ENCODE measurements around the gene ZC3H8. TPM values are rescaled to one million over a fixed set of nuclear protein-coding genes. Genes with fewer than 3 reads are reported as not detected.

The ZC3H8 gene
- total RNA-seq, 1 donor from 2014 or later: 31.8 TPM

DNA sequence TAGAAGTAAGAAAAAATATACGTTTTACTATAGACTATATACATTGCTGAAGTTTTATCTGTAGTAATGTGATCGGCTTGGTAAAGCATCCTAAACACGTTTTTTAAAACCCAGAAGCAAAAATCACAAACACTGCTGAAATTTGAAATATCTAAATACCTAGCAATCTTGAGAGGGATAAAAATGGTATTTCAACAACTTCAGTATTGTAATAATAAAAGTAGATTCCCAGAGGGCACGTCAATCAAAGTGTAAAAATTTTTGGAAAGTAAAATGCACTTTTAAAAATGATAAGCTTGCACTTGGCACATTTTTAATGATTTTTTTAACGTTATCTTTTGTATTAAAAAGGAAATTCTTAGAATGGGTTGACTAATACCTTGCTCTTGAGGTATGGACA lies 22.1 kb upstream of the ZC3H8 start:
- no peaks in the 10 kb centered on the region for H3K27me3 Mint-ChIP-seq (ENCODE audit: low read depth)
- H3K36me3 Mint-ChIP-seq (ENCODE audit: low read depth): no peaks in the 10 kb centered on the region
- intact Hi-C loops (cut with micrococcal nuclease): loop anchor here (5.0 kb wide), 3 partner anchors 205 to 395 kb away; partner anchors contain the start of genes ANAPC1, CHCHD5 and TTL
- H3K27ac Mint-ChIP-seq: no peak overlapping the region
- peaks cover 10% of the 10 kb centered on the region for H3K4me1 Mint-ChIP-seq (ENCODE audit: low read depth)
- H3K9me3 Mint-ChIP-seq: no peaks in the 10 kb centered on the region
- DNase-seq (ENCODE audit: low spot score): no peak
- H3K4me3 Mint-ChIP-seq (ENCODE audit: low read depth): peak overlapping the region; percentile 80

DNA sequence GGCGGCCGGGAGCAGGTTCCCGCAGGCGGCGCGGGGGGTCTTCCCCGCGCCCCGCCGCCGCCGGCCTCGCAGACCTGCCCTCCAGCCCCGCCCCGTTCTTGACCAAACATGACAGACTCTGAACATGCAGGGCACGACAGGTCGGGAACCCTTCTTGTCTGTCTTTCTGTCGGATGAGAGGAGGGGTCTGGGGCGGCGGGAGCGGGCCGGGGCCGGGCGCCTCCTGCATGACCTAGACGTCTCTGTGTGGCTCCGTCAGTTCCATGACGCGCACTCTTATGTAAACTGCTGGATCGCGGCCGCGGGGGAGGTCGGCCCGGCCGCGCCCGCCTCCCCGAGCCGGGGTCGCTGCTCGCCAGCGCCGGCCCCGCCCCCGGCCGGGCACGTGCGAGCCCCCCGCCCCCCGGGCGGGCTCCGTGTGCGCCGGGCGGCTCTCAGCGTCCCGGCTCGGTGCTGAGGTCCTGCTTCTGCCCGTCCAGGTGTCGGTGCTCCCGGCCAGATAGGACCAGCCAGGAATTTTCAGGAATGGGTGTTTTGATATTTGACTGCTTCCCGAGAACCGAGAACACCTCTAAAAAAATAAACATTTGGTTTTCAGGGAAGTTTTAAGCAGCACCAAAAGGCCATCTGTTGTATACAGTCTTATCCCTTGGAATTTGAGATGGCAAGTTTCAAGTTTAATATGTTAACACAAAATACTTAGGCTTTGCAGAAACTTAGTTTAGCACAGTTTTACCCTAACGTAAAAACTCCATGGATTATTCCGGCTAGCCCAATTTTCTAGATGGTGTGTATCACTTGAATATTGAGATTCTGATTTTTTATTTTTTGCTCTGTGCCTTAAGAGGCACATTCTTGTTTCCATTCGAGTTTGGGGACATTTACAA lies 21.3 kb upstream of the ZC3H8 start:
- Mint-ChIP-seq H3K36me3 (ENCODE audit: low read depth) (no peaks in the 10 kb centered on the region), H3K4me3 (ENCODE audit: low read depth) (peak overlapping the region; percentile 93)

DNA sequence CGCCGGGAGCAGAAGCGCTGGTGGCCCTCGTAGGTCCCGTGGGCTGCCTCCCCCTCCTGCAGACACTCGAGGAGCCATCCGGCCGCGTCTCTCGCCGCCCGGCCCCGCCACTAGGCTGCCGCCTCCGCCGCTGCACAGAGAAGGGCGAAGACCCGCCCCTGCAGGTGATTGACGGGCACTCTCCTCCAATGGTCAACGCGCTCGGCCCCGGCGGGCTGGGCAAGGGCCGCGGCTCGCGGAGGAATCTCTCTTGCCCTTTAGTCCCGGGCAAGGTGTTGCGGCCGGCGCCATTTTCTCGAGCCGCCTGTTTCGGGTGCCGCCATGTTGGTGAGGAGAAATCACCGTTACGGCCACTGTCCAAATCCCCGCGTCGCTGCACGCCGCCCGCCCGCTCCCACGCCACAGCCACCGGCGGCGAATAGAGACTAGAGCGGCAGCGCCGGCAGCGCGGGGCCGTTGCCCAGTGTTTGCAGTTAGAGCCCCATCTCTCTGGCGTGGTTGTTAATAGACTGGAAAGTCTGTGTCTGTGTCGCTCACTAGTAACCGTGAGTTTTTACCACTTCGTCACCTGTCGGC lies 20.6 kb upstream of the ZC3H8 start, which contains the start of gene ZC3H6:
TSS of gene ZC3H6 (plus strand) at position 287 of the 576 bp plus-strand sequence. CDS start 398 bp downstream, outside the sequence.
- Mint-ChIP-seq H3K27ac (peak within 1 kb of the TSS; percentile 98), H3K36me3 (ENCODE audit: low read depth) (no peaks in the 10 kb centered on the region), H3K9me3 (no peaks in the 10 kb centered on the region), H3K4me3 (ENCODE audit: low read depth) (peak within 1 kb of the TSS; percentile 93), H3K27me3 (ENCODE audit: low read depth) (no peaks in the 10 kb centered on the region), H3K4me1 (ENCODE audit: low read depth) (peaks cover 10% of the 10 kb centered on the region)
- DNase-seq (ENCODE audit: low spot score): peak; percentile 100
- intact Hi-C loops (cut with micrococcal nuclease): loop anchor here (1.0 to 5.0 kb wide), 6 partner anchors 16 to 393 kb away; partner anchors contain the start of genes ANAPC1, CHCHD5 and TTL

More for the DNA sequence above, 21.3 kb upstream of the ZC3H8 start:
- Mint-ChIP-seq H3K27me3 (ENCODE audit: low read depth) (no peaks in the 10 kb centered on the region), H3K9me3 (no peaks in the 10 kb centered on the region), H3K27ac (peak overlapping the region; percentile 98), H3K4me1 (ENCODE audit: low read depth) (peaks cover 10% of the 10 kb centered on the region)
- peak; percentile 74 for DNase-seq (ENCODE audit: low spot score)
- intact Hi-C loops (cut with micrococcal nuclease): loop anchor here (1.0 to 5.0 kb wide), 6 partner anchors 17 to 394 kb away; partner anchors contain the start of genes ANAPC1, CHCHD5 and TTL

DNA sequence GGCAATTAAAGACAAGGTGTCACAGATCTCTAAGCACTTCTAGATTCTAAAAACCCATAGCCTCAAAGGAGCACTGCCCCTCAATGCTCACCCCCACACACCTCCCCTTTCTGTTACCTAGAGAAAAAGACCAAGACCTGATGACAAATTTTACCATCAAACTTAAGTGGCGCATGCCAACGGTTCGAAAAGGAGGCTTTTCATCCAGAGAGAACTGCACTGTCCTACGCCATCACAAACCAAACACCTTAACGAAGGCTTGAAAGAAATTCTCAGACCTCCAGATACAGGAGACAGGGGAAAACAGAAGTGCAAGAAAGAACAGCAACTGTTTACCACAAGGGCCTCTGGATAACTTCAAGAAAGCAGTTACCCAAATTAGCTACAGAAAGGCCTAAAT lies 18.5 kb upstream of the ZC3H8 start:
- Mint-ChIP-seq H3K36me3 (ENCODE audit: low read depth) (peaks cover 3% of the 10 kb centered on the region), H3K27me3 (ENCODE audit: low read depth) (no peaks in the 10 kb centered on the region)
- intact Hi-C loops (cut with micrococcal nuclease): no loop called here

DNA sequence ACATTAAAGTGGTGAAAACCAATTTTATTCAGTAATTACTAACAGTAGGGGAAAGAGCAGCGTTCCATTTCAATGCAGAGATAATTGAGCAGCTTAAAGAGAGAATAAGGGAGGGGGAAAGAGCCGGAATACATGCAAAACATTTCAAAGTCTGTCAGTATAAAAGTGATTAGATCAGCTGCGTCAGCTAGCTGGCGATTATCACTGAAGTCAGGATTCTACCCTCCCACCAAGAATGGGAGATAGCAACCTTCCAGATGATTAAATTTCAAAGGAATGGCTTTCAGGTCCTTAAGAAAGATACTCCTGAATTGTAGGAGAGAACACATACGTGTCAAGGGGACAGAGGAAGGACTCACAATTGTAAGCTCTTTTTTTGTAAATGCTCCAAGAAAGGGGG lies 17.8 kb upstream of the ZC3H8 start:
- H3K9me3 Mint-ChIP-seq: peaks cover 9% of the 10 kb centered on the region
- intact Hi-C loops (cut with micrococcal nuclease): no loop called here
- no peaks in the 10 kb centered on the region for H3K27me3 Mint-ChIP-seq (ENCODE audit: low read depth)
- peak overlapping the region; percentile 10 for H3K4me3 Mint-ChIP-seq (ENCODE audit: low read depth)
- peaks cover 10% of the 10 kb centered on the region for H3K4me1 Mint-ChIP-seq (ENCODE audit: low read depth)
- no peak for DNase-seq (ENCODE audit: low spot score)
- H3K27ac Mint-ChIP-seq: no peak overlapping the region
- H3K36me3 Mint-ChIP-seq (ENCODE audit: low read depth): peaks cover 3% of the 10 kb centered on the region

More for the DNA sequence above, 18.5 kb upstream of the ZC3H8 start:
- H3K4me3 Mint-ChIP-seq (ENCODE audit: low read depth): no peak overlapping the region
- H3K27ac Mint-ChIP-seq: no peak overlapping the region
- peaks cover 3% of the 10 kb centered on the region for H3K9me3 Mint-ChIP-seq
- peaks cover 10% of the 10 kb centered on the region for H3K4me1 Mint-ChIP-seq (ENCODE audit: low read depth)
- DNase-seq (ENCODE audit: low spot score): no peak

DNA sequence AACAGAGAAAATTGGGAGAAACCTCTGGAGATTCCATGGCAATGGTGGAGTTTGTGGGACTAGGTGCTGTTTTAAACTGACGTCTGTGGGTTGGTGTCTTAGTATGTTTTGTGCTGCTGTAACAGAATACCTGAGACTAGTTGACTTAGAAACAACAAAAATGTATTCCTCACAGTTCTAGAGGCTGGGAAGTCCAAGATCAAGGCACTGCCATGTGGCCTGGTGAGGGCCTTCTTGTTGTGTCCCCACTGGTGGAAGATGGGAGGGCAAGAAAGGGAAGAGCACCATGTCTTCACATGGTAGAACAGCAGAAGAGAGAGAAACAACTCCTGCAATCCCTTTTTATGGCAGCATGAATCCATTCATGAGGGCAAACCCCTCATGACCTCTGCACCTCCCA lies 13.7 kb upstream of the ZC3H8 start:
- peaks cover 3% of the 10 kb centered on the region for H3K36me3 Mint-ChIP-seq (ENCODE audit: low read depth)
- H3K27ac Mint-ChIP-seq: no peak overlapping the region
- no peak for DNase-seq (ENCODE audit: low spot score)
- H3K27me3 Mint-ChIP-seq (ENCODE audit: low read depth): peaks cover 1% of the 10 kb centered on the region
- intact Hi-C loops (cut with micrococcal nuclease): no loop called here
- H3K4me3 Mint-ChIP-seq (ENCODE audit: low read depth): no peak overlapping the region
- peaks cover 6% of the 10 kb centered on the region for H3K4me1 Mint-ChIP-seq (ENCODE audit: low read depth)
- peaks cover 9% of the 10 kb centered on the region for H3K9me3 Mint-ChIP-seq

DNA sequence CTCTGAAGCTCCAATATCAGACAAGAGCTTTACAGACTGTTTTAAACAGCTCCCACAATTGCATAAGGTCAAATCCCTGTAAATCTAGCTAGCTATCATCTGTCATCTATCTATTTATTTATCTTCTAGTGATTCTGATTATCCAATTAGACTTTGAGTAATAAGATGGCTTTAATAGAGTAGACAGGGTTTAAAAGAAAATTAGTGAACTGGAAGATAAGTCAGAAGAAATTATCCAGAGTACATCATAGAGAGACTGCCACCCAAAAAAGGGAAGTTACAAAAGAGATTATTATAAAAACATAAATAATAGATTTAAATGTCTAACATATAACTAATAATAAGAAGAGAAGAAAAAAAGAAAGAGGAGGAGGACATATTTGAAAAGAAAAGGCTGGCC lies 8.0 kb upstream of the ZC3H8 start:
- peaks cover 14% of the 10 kb centered on the region for H3K4me1 Mint-ChIP-seq (ENCODE audit: low read depth)

DNA sequence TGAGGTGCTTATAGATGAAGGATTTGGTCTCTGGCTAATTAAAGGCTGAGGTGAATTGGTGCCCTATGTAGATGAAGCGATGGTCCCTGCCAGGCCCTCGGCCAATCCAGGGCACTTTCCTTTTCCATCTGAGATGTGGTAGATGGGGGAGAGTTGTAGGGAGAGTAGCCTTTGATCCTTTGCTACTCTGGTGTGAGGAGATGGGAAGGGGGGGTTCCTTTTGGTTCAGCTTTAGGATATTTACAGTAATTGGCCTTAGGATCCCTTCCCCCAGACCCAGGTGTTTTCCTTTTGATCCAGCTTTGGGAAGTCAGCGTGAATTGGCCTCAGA lies 5.4 kb upstream of the ZC3H8 start:
- H3K4me3 Mint-ChIP-seq (ENCODE audit: low read depth): no peak overlapping the region
- no peak for DNase-seq (ENCODE audit: low spot score)
- no peak overlapping the region for H3K27ac Mint-ChIP-seq
- intact Hi-C loops (cut with micrococcal nuclease): no loop called here
- H3K9me3 Mint-ChIP-seq: peaks cover 6% of the 10 kb centered on the region
- no peaks in the 10 kb centered on the region for H3K36me3 Mint-ChIP-seq (ENCODE audit: low read depth)
- H3K4me1 Mint-ChIP-seq (ENCODE audit: low read depth): peaks cover 15% of the 10 kb centered on the region
- peaks cover 3% of the 10 kb centered on the region for H3K27me3 Mint-ChIP-seq (ENCODE audit: low read depth)

More for the DNA sequence above, 8.0 kb upstream of the ZC3H8 start:
- no peaks in the 10 kb centered on the region for H3K36me3 Mint-ChIP-seq (ENCODE audit: low read depth)
- no peak for DNase-seq (ENCODE audit: low spot score)
- H3K27me3 Mint-ChIP-seq (ENCODE audit: low read depth): peaks cover 3% of the 10 kb centered on the region
- H3K9me3 Mint-ChIP-seq: peaks cover 6% of the 10 kb centered on the region
- intact Hi-C loops (cut with micrococcal nuclease): no loop called here
- no peak overlapping the region for H3K4me3 Mint-ChIP-seq (ENCODE audit: low read depth)
- H3K27ac Mint-ChIP-seq: no peak overlapping the region

DNA sequence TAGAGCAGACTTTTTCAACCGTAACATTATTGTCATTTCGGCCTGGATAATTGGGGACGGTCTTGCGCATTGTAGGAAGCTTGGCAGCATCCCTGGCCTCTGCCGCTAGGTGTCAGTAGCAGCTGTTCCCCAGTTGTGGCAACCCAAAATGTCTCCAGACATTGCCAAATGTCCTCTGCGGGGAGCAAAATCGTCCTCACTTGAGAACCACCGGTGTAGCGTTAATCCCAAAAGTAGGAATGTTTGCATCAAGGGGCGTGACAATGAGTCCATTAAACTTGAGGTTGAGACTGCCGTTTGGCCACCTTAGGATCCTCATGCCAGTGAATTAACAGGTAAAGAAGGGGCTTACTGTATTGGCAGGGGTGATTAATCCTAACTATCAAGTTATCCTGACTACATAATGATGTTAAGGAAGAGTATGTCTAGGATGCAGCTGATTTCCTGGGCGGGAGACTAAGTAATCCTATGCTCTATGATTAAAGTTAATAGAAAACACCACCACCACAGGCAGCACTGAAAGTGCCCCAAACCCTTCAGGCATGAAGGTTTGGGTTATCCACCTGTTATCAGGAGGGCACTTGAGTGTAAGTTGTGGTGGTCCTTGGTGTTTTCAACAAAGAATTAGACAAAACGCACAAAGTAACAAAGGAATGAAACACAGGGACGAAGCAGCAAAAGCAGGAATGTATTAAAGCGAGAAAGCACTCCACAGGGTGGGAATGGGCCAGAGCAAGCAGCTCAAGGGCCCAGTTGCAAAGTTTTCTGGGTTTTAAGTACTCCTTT lies 4.9 kb upstream of the ZC3H8 start:
- Mint-ChIP-seq H3K9me3 (peaks cover 6% of the 10 kb centered on the region), H3K4me1 (ENCODE audit: low read depth) (peaks cover 15% of the 10 kb centered on the region), H3K27me3 (ENCODE audit: low read depth) (peaks cover 1% of the 10 kb centered on the region), H3K27ac (peak overlapping the region; percentile 61), H3K4me3 (ENCODE audit: low read depth) (peak overlapping the region; percentile 0), H3K36me3 (ENCODE audit: low read depth) (no peaks in the 10 kb centered on the region)
- DNase-seq (ENCODE audit: low spot score): peak; percentile 72
- intact Hi-C loops (cut with micrococcal nuclease): loop anchor here (1.0 to 10.0 kb wide), 5 partner anchors 16 to 375 kb away; partner anchors contain the start of genes ANAPC1, CHCHD5, POLR1B and ZC3H6

DNA sequence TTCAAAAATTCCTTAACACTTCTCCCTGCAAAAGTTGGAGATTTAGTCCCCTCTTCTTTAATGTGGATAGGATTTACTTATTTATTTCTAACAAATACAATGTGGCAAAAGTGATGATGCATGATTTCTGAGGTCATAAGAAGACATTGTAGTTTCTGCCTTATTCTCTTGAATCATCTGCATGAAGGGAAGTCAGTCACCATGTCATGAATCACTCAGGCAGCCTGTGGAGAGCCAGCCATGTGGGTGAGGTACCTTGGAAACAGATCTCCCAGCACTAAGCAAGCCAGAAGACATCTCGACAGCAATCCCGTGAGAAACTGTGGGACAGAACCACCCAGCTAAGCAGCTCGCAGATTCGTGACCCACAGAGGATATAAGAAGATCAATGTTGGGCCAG lies 2.7 kb upstream of the ZC3H8 start:
- no peak for DNase-seq (ENCODE audit: low spot score)
- H3K4me1 Mint-ChIP-seq (ENCODE audit: low read depth): peaks cover 27% of the 10 kb centered on the region
- H3K27ac Mint-ChIP-seq: peak overlapping the region; percentile 31
- peaks cover 6% of the 10 kb centered on the region for H3K36me3 Mint-ChIP-seq (ENCODE audit: low read depth)
- H3K27me3 Mint-ChIP-seq (ENCODE audit: low read depth): no peaks in the 10 kb centered on the region
- H3K4me3 Mint-ChIP-seq (ENCODE audit: low read depth): no peak overlapping the region
- intact Hi-C loops (cut with micrococcal nuclease): loop anchor here (5.0 to 10.0 kb wide), 3 partner anchors 285 to 373 kb away; partner anchors contain the start of genes ANAPC1, CHCHD5 and POLR1B
- H3K9me3 Mint-ChIP-seq: peaks cover under 1% of the 10 kb centered on the region

DNA sequence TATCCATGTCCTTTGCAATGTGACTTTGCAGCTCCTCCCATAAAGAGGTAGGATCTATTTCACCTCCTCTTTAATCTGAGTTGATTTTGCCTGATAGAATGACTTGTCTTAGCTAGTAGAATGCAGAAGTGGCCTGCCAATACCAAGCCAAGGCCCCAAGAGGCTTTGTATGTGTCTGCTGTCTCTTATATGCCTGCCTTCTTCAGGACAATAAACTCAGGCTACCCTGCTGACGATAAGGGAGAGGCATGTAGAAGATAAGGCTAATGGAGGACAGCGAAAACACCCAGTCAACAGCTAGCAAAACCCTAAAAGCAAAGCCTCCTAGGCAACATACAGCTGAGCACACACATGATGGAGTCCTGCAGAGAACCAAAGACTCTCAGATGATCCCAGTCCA lies 1.8 kb upstream of the ZC3H8 start:
- H3K27me3 Mint-ChIP-seq (ENCODE audit: low read depth): no peaks in the 10 kb centered on the region
- H3K4me3 Mint-ChIP-seq (ENCODE audit: low read depth): no peak overlapping the region
- peaks cover 6% of the 10 kb centered on the region for H3K36me3 Mint-ChIP-seq (ENCODE audit: low read depth)
- intact Hi-C loops (cut with micrococcal nuclease): loop anchor here (5.0 to 10.0 kb wide), 3 partner anchors 286 to 372 kb away; partner anchors contain the start of genes ANAPC1, CHCHD5 and POLR1B
- no peaks in the 10 kb centered on the region for H3K9me3 Mint-ChIP-seq
- no peak overlapping the region for H3K27ac Mint-ChIP-seq
- DNase-seq (ENCODE audit: low spot score): no peak
- peaks cover 27% of the 10 kb centered on the region for H3K4me1 Mint-ChIP-seq (ENCODE audit: low read depth)

DNA sequence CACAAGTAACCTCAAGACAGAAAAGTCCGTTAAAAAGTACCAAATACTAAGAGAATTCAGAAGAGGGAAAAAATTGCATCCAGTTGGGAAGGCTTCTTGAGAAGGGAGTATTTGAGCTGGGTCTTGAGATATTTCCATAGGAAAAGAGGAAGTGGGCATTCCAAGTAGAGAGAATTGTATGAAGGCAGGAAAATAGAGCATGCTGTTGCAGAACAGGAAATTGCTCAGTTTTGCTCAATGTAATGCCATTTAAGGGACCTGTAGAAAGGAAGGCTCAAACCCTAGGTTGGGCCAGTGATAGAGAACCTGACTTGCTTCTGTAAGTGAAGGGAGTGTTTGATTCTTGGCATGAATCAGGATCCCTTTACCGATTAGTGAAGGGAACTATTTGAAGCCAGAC lies 1.0 kb upstream of the ZC3H8 start:
- no peak for DNase-seq (ENCODE audit: low spot score)
- H3K36me3 Mint-ChIP-seq (ENCODE audit: low read depth): peaks cover 6% of the 10 kb centered on the region
- no peak overlapping the region for H3K4me3 Mint-ChIP-seq (ENCODE audit: low read depth)
- no peak overlapping the region for H3K27ac Mint-ChIP-seq
- intact Hi-C loops (cut with micrococcal nuclease): loop anchor here (2.0 to 10.0 kb wide), 6 partner anchors 67 to 371 kb away; partner anchors contain the start of genes ANAPC1, CHCHD5, POLR1B and TMEM87B
- peaks cover 27% of the 10 kb centered on the region for H3K4me1 Mint-ChIP-seq (ENCODE audit: low read depth)
- no peaks in the 10 kb centered on the region for H3K9me3 Mint-ChIP-seq
- H3K27me3 Mint-ChIP-seq (ENCODE audit: low read depth): no peaks in the 10 kb centered on the region

Measured in activated T-helper 2 cell treated with anti-CD3 and anti-CD28 coated beads, Interferon-gamma antibody, Interleukin-2, Interleukin-4, amounts not matched to agents 10 μg/mL and 5 μg/mL and 100 μg/mL, durations not matched to agents 14 hours and 24 hours and 36 hours (primary cell).